HG03354 (cell line): ENCODE data around the gene OR1G1.
"Not testable (repeated sequence)": the region's sequence is repeated elsewhere in the genome, so short reads cannot be mapped to it uniquely, and the experiment has no call there.

Experiments
- ATAC-seq: cut with Tn5 transposase; IDR thresholded peaks from one replicate; pipeline ENCODE4 v1.9.1; 2021; ENCODE audit warnings: mild to moderate bottlenecking; ENCODE audit not compliant: unreplicated experiment, poor library complexity, severe bottlenecking

Gene OR1G1

DNA sequence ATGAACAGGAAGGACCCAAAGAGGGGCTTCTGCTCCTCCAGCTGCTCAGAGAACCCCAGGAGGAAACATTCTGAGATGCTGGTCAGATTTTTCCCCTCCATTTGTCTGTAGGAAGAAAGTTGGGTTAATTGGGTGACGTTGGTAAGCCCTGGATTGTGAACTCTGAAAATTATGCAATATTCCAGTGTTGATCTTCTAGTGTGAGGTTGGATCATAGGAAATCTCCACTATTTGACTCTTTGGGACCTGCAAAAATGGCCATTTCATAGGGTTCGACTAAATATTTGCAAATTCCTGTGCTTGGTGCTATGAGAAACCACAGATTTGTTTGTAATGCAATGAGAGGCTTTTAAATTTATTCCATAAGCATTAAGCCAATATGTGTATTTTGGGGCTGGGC lies at the start of gene OR1G1:
Gene OR1G1 (minus strand): TSS at position 101 of the 400 bp plus-strand sequence. CDS start 0 bp downstream, at position 101.
- no peak for ATAC-seq

DNA sequence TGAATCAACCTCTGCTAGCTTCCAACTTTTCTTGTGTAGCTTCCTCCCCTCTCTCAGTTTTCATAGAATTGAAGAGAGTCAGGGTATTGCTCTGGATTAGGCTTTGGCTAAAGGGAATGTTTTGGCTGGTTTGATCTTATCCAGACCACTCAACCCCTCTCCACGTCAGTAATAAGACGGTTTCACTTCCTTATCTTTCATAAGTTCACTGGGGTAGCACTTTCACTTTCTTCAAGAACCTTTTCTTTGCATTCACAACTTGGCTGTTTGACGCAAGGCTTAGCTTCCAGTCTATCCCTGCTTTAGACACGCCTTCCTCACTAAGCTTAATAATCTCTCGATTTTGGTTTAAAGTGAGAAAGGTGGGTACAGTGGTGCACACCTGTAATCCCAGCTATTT lies 40.2 kb upstream of the OR1G1 start:
- no peak for ATAC-seq

DNA sequence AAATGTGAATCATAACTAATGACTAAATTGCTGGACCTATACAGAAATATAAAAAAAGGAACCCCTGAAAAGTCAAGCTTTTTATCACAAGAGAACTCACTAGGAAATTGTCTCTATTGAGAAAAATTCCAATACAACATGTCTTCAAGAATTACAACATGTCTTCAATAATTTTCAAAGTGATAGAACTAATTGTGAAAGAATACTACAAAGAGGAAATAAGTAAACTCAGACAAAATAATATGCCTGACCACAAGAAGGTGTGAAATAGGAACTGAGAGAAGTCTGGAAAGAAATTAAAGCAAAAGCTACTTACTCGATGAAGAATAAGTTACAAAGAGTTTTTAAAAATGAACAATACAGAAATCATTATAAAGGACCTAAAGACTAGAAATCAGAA lies 29.9 kb upstream of the OR1G1 start:
- no peak for ATAC-seq

DNA sequence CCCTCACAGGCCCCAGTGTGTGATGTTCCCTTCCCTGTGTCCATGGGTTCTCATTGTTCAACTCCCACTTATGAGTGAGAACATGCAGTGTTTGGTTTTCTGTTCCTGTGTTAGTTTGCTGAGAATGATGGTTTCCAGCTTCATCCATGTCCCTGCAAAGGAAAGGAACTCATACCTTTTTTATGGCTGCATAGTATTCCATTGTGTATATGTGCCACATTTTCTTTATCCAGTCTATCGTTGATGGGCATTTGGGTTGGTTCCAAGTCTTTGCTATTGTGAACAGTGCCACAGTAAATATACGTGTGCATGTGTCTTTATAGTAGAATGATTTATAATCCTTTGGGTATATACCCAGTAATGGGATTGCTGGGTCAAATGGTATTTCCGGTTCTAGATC lies 10.1 kb upstream of the OR1G1 start:
- ATAC-seq: not testable (repeated sequence)

DNA sequence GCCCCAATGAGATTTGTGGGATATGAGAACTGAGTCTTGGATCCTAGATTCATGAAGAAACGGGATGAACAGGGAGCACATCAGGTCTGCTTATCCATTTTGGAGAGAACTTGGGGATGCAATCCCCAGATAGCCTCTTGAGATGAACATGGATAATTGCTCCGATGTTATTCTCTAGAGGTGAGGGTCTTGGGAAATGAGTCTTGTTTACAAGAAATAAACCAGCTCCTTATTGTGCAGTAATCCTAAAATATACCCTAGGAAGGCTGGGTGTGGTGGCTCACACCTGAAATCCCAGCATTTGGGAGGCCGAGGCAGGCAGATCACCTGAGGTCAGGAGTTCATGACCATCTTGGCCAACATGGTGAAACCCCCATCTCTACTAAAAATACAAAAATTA lies 23.0 kb downstream of the OR1G1 start, which contains the start of gene OR1D2:
Gene OR1D2 (minus strand): TSS at position 101 of the 400 bp plus-strand sequence. CDS start 11,426 bp downstream, outside the sequence.
- no peak for ATAC-seq
